ENCODE data around the gene NAALADL1.

GRCh38 chr11:65034423-65034822 lies 23.9 kb downstream of the NAALADL1 start:
- TF ChIP-seq CTCF (IDR thresholded peaks at IDR 0.05; ENCODE audit: low read depth, low read length, poor library complexity, severe bottlenecking) = no peak
- TF ChIP-seq EZH2phosphoT487 (IDR thresholded peaks at IDR 0.05; ENCODE audit: borderline replicate concordance, low read length) = no peak
